WTC11 (cell line): ENCODE measurements around the gene HLA-A. TPM values are rescaled to one million over a fixed set of nuclear protein-coding genes. Genes with fewer than 3 reads are reported as not detected.

ENCODE experiments used
- ATAC-seq: fragments of 200-7000 bp; cut with Tn5 transposase; 2 replicates; pipeline ENCODE4 v1.10.0; 2021; ENCODE audit warnings: mild to moderate bottlenecking, moderate library complexity
- CTCF ChIA-PET: fragments of 300-600 bp; sonication (Branson Sonifier 250); formaldehyde crosslinking; loops from one replicate; lab custom pipeline; 2021; ENCODE audit warnings: antibody characterized with exemption; lab: Charles Lee
- POLR2A ChIA-PET: fragments of 350-600 bp; sonication (Branson Sonifier 250); formaldehyde crosslinking; loops from one replicate; lab custom pipeline; 2021; ENCODE audit warnings: antibody characterized with exemption; lab: Charles Lee
- DNase-seq: peaks from one replicate; pipeline ENCODE4 v3.0.0; 2021; ENCODE audit warnings: low spot score
- H3K27ac Mint-ChIP-seq: 2 replicates; pipeline ENCODE4 v1.8.0; 2021; ENCODE audit warnings: mixed read lengths
- H3K27me3 Mint-ChIP-seq: 2 replicates; pipeline ENCODE4 v1.8.0; 2021; ENCODE audit warnings: low read depth, mild to moderate bottlenecking, moderate library complexity, mixed read lengths
- H3K36me3 Mint-ChIP-seq: 2 replicates; pipeline ENCODE4 v1.8.0; 2021; ENCODE audit warnings: mixed read lengths
- H3K4me1 Mint-ChIP-seq: 2 replicates; pipeline ENCODE4 v1.8.0; 2022; ENCODE audit warnings: mixed read lengths
- H3K4me3 Mint-ChIP-seq: 2 replicates; pipeline ENCODE4 v1.8.0; 2021; ENCODE audit warnings: mild to moderate bottlenecking, moderate library complexity, mixed read lengths
- H3K9me3 Mint-ChIP-seq: 2 replicates; pipeline ENCODE4 v1.8.0; 2021; ENCODE audit warnings: mixed read lengths
- ATF6 ChIP-seq: sonication (generic); formaldehyde crosslinking; IDR thresholded peaks from 2 replicates; pipeline ENCODE4 v1.8.1; 2023; ENCODE audit warnings: mild to moderate bottlenecking, missing genetic modification reagents
- CBFB ChIP-seq: sonication (generic); formaldehyde crosslinking; IDR thresholded peaks from 2 replicates; pipeline ENCODE4 v1.8.1; 2022; ENCODE audit warnings: mild to moderate bottlenecking, low read depth, missing genetic modification reagents
- ELF4 ChIP-seq: sonication (generic); formaldehyde crosslinking; IDR thresholded peaks from 2 replicates; pipeline ENCODE4 v1.8.1; 2022; ENCODE audit warnings: low read depth, mild to moderate bottlenecking, moderate library complexity, missing genetic modification reagents
- ESRRA ChIP-seq: sonication (generic); formaldehyde crosslinking; IDR thresholded peaks from 2 replicates; pipeline ENCODE4 v1.8.1; 2022; ENCODE audit warnings: mild to moderate bottlenecking, missing genetic modification reagents, borderline replicate concordance
- MLX ChIP-seq: sonication (generic); formaldehyde crosslinking; IDR thresholded peaks from 2 replicates; pipeline ENCODE4 v1.8.1; 2023; ENCODE audit warnings: mild to moderate bottlenecking, missing genetic modification reagents, moderate library complexity
- MXD4 ChIP-seq: fragments of 250-450 bp; sonication (Bioruptor Pico); IDR thresholded peaks from 2 replicates; pipeline ENCODE4 v1.8.0; 2021; ENCODE audit warnings: mild to moderate bottlenecking, moderate library complexity, borderline replicate concordance
- NFATC4 ChIP-seq: fragments of 250-450 bp; sonication (Bioruptor Pico); IDR thresholded peaks from 2 replicates; pipeline ENCODE4 v1.9.0; 2021; ENCODE audit warnings: mild to moderate bottlenecking
- PRRX2 ChIP-seq: fragments of 250-450 bp; sonication (Bioruptor Pico); IDR thresholded peaks from 2 replicates; pipeline ENCODE4 v1.8.0; 2021; ENCODE audit warnings: mild to moderate bottlenecking
- SOX15 ChIP-seq: fragments of 250-450 bp; sonication (Bioruptor Pico); IDR thresholded peaks from 2 replicates; pipeline ENCODE4 v1.9.0; 2021; ENCODE audit warnings: mild to moderate bottlenecking
- ZBTB21 ChIP-seq: sonication (generic); formaldehyde crosslinking; IDR thresholded peaks from 2 replicates; pipeline ENCODE4 v1.8.1; 2023; ENCODE audit warnings: mild to moderate bottlenecking, missing genetic modification reagents, borderline replicate concordance
- ZNF423 ChIP-seq: fragments of 250-450 bp; sonication (Bioruptor Pico); IDR thresholded peaks from 2 replicates; pipeline ENCODE4 v2.1.2; 2022; ENCODE audit warnings: mild to moderate bottlenecking, moderate library complexity
- ZNF512 ChIP-seq: sonication (generic); formaldehyde crosslinking; IDR thresholded peaks from 2 replicates; pipeline ENCODE4 v1.8.1; 2022; ENCODE audit warnings: missing genetic modification reagents, borderline replicate concordance
- total RNA-seq: library from RNA; stranded (reverse); gene quantifications from 3 replicates; pipeline ENCODE4 v1.2.3, GENCODE V29; 2021
- TF ChIP-seq, protein P1 (sequence below): sonication (generic); formaldehyde crosslinking; IDR thresholded peaks from 2 replicates; pipeline ENCODE4 v1.8.0; 2023; ENCODE audit warnings: missing genetic modification reagents
- TF ChIP-seq, protein P2 (sequence below): sonication (generic); formaldehyde crosslinking; IDR thresholded peaks from 2 replicates; pipeline ENCODE4 v1.8.1; 2022; ENCODE audit warnings: low read depth, mild to moderate bottlenecking, moderate library complexity, missing genetic modification reagents, borderline replicate concordance

HLA-A gene
- total RNA-seq, 1 experiment from 2014 or later: 93.2 TPM

DNA sequence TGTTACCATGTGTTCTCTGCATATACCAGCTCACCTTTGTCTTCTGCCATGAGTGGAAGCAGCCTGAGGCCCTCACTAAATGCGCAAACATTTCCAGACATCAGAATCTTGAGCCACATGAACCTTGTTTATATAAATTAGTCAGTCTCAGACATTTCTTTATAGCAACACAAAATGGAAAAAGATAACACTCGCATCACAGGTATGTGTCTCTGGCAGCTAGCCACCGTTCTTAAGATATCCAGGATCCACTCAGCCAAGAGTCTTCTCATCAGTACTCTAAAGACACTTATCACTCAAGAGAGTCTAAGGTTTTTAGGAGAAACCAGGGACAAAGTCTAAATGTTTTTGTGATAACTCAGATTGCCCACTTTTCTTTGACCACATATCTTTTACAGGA lies 43.1 kb upstream of the HLA-A start (continued):
- TF ChIP-seq, protein P1, sequence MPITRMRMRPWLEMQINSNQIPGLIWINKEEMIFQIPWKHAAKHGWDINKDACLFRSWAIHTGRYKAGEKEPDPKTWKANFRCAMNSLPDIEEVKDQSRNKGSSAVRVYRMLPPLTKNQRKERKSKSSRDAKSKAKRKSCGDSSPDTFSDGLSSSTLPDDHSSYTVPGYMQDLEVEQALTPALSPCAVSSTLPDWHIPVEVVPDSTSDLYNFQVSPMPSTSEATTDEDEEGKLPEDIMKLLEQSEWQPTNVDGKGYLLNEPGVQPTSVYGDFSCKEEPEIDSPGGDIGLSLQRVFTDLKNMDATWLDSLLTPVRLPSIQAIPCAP (CRISPR knock-in tag): no peak
- TF ChIP-seq ZBTB21 (CRISPR knock-in tag) (no peak), PRRX2 (CRISPR knock-in tag) (no peak)

GRCh38 chr6:29905286-29905685 lies 37.0 kb upstream of the HLA-A start:
- TF ChIP-seq ATF6 (no peak), MLX (no peak), NFATC4 (CRISPR knock-in tag) (no peak), CBFB (CRISPR knock-in tag) (no peak), ZNF423 (CRISPR knock-in tag) (no peak), ZNF512 (no peak), SOX15 (CRISPR knock-in tag) (no peak)
- TF ChIP-seq, protein P2, sequence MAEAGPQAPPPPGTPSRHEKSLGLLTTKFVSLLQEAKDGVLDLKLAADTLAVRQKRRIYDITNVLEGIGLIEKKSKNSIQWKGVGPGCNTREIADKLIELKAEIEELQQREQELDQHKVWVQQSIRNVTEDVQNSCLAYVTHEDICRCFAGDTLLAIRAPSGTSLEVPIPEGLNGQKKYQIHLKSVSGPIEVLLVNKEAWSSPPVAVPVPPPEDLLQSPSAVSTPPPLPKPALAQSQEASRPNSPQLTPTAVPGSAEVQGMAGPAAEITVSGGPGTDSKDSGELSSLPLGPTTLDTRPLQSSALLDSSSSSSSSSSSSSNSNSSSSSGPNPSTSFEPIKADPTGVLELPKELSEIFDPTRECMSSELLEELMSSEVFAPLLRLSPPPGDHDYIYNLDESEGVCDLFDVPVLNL (CRISPR knock-in tag): no peak
- POLR2A ChIA-PET: no interaction called here
- Mint-ChIP-seq H3K27ac (no peak overlapping the region), H3K4me1 (no peaks in the 10 kb centered on the region), H3K36me3 (no peaks in the 10 kb centered on the region), H3K9me3 (no peaks in the 10 kb centered on the region), H3K4me3 (no peak overlapping the region), H3K27me3 (peaks cover 32% of the 10 kb centered on the region)
- DNase-seq (no peak), ATAC-seq (no peak)
- CTCF ChIA-PET: no interaction called here

GRCh38 chr6:29907637-29908340 lies 34.5 kb upstream of the HLA-A start:
- DNase-seq: no peak
- Mint-ChIP-seq H3K27ac (no peak overlapping the region), H3K4me1 (no peaks in the 10 kb centered on the region), H3K9me3 (no peaks in the 10 kb centered on the region), H3K36me3 (no peaks in the 10 kb centered on the region), H3K27me3 (peaks cover 45% of the 10 kb centered on the region), H3K4me3 (no peak overlapping the region)
- TF ChIP-seq ELF4 (CRISPR knock-in tag) (no peak), ATF6 (no peak), CBFB (CRISPR knock-in tag) (no peak), MXD4 (CRISPR knock-in tag) (no peak), ESRRA (no peak)
- ChIA-PET CTCF (interaction anchor here (0.6 kb wide), 1 partner anchor 59 kb away, joined by 3 read pairs; no protein-coding TSS in a partner anchor), POLR2A (no interaction called here)
- no peak for ATAC-seq
